M059J (cell line): ENCODE measurements around the gene NAA20. TPM values are rescaled to one million over a fixed set of nuclear protein-coding genes. Genes with fewer than 3 reads are reported as not detected.

Experiments used
- DNase-seq: peaks from one replicate; pipeline ENCODE4 v3.0.0-alpha.2; 2012; ENCODE audit warnings: low read depth
- total RNA-seq: library from RNA; depleted of rRNA; stranded (reverse); fragments of >200 nt; shearing (Covaris generic); gene quantifications from 2 replicates; pipeline ENCODE4 v1.2.3, GENCODE V29; 2014; rRNA removed

The NAA20 gene
- total RNA-seq, 1 experiment from 2014 or later, result 103 TPM

GRCh38 chr20:20073801-20074371 is 56.7 kb downstream of the NAA20 start:
- DNase-seq, result no peak

- DNase-seq, result no peak
Observed at GRCh38 chr20:20075032-20075431, 57.9 kb downstream of the NAA20 start.

- DNase-seq, result peak; percentile 69
Observed at GRCh38 chr20:20076297-20077065, 59.3 kb downstream of the NAA20 start.

GRCh38 chr20:20078041-20078440 is 60.9 kb downstream of the NAA20 start:
- no peak for DNase-seq

- DNase-seq, result no peak
Observed at GRCh38 chr20:20079102-20079784, 62.1 kb downstream of the NAA20 start.

Other genes starting within 250 kb of the NAA20 start
- gene CRNKL1, start 35.1 kb downstream of the NAA20 start, total RNA-seq, result 32.7 and 44.2 TPM in 2 replicates
- 1.3 TPM in 1 of 2 replicates, not detected in the other for gene CFAP61, start 35.2 kb downstream of the NAA20 start, total RNA-seq